ENCODE results near the gene NUP43.

DNA sequence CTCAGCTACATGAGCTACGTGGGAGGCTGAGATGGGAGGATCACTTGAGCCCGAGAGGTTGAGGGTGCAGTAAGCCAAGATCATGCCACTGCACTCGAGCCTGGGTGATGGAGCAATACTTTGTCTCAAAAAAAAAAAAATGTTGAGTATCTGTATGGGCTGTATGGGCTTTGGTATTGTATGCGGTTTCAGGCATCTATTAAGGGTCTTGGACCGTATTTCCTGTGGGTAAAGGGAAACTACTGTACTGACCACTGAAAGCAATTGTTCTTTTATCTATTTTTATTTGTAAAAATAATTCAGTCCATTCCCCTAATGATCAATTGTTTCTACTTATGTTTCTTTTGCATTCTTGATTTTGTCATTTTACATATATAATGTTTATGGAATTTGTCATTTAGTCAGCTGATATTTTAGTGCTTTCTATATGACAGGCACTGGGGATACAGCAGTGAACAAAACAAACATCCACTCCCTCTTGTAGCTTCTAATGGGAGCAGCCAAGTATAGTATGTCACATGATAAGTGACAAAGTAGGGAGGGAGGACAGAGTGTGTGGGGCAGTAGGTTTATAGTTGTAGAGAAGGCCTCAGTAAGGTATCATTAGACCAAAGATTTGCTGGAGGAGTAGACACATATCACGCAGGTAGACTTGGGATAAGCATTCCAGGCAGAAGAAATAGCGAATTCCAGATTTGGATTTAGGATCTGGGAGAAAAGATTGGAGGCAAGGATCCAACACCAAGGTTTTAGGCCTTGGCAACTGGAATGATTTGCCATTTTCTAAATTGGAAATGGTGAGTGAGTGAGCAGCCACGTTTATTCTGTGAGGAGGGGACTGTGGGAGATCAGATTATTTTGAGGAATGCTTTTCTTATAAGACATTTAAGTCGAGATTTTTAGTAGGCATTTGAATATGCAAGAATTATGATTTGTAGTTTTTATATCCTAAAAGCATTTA lies 9.3 kb upstream of the NUP43 start:
- TF ChIP-seq, protein P1, sequence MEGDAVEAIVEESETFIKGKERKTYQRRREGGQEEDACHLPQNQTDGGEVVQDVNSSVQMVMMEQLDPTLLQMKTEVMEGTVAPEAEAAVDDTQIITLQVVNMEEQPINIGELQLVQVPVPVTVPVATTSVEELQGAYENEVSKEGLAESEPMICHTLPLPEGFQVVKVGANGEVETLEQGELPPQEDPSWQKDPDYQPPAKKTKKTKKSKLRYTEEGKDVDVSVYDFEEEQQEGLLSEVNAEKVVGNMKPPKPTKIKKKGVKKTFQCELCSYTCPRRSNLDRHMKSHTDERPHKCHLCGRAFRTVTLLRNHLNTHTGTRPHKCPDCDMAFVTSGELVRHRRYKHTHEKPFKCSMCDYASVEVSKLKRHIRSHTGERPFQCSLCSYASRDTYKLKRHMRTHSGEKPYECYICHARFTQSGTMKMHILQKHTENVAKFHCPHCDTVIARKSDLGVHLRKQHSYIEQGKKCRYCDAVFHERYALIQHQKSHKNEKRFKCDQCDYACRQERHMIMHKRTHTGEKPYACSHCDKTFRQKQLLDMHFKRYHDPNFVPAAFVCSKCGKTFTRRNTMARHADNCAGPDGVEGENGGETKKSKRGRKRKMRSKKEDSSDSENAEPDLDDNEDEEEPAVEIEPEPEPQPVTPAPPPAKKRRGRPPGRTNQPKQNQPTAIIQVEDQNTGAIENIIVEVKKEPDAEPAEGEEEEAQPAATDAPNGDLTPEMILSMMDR (IDR thresholded peaks at IDR 0.05): no peak
- no peak for TF ChIP-seq EZH2 (IDR thresholded peaks at IDR 0.05; ENCODE audit: borderline replicate concordance, insufficient read depth, low read depth, low read length, poor library complexity, severe bottlenecking)

All from B cell (primary cell).